ENCODE results near the gene ESD.
A peak's percentile ranks its signal among the peaks of the same experiment; 100 is the strongest.

The ESD gene

GRCh38 chr13:46745706-46746105 lies 51.3 kb downstream of the ESD start:
- no peak for DNase-seq (ENCODE audit: low spot score)

GRCh38 chr13:46745062-46745461 lies 51.9 kb downstream of the ESD start:
- DNase-seq (ENCODE audit: low spot score): no peak

- no peak for DNase-seq (ENCODE audit: low spot score)
Measured at GRCh38 chr13:46743191-46743590, 53.8 kb downstream of the ESD start.

- DNase-seq (ENCODE audit: low spot score): no peak
Measured at GRCh38 chr13:46739447-46740098, 57.4 kb downstream of the ESD start.

DNA sequence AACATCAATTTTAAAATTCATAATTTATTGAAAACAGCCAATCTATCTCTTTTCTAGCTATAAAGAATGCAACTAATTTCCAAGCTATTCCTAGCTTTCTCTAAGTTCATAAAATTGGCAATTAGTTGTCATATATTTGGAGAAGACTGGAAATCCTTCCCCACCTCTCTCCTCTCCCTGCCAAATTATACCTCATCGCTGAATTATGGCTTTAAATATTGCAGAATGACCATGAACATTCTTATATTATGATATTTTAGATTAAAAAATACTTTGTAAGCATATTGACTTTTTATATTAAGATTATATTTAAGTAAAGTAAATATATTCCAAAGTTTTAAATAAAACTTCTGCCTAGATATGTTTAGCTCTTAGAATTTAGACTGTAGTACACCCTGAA lies 58.2 kb downstream of the ESD start:
- DNase-seq (ENCODE audit: low spot score): no peak

- DNase-seq (ENCODE audit: low spot score): no peak
Measured at GRCh38 chr13:46738055-46738454, 58.9 kb downstream of the ESD start.

DNA sequence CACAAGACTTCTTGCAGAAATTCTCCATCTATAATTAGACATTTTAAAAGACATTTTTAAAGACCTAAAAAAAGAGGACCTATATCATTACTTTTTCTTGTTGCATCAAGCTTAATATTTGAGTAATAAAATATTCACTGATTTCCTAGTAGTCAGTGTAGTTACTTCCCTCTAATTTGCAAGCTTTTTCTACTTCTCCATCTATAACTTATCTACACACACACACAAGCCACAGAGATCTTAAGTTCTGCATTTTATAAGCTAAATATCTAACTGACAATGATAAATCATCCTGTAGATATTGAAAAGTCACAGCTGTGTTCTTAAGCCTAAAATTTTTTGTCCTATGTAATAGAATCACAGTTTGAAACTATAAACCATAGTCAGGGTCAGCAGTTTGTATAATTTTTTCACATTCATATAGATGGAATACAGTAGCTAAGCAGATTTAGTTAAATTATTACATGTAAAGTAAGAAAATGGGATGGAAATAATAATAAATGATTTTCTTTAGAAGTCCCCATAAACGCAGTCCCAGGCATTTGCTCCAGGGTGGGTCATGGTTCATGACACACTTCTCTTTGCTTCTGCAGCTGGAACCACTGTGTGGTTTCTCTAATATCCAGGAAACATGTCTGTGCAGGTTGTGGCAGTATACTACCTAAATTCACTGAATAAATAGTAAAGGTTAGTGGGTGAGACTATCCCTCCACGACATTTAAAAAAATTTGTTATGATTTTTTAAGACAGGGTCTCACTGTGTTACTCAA lies 60.2 kb downstream of the ESD start:
- DNase-seq (ENCODE audit: low spot score): no peak

GRCh38 chr13:46735425-46735824 lies 61.5 kb downstream of the ESD start:
- DNase-seq (ENCODE audit: low spot score): no peak

GRCh38 chr13:46731535-46731934 lies 65.4 kb downstream of the ESD start:
- no peak for DNase-seq (ENCODE audit: low spot score)

- peak; percentile 41 for DNase-seq (ENCODE audit: low spot score)
Measured at GRCh38 chr13:46728777-46729176, 68.2 kb downstream of the ESD start.

GRCh38 chr13:46726347-46726746 lies 70.6 kb downstream of the ESD start:
- DNase-seq (ENCODE audit: low spot score): no peak

All from SW480 (cell line).